ENCODE data around the gene GPC5. TPM values are rescaled to one million over a fixed set of nuclear protein-coding genes. Genes with fewer than 3 reads are reported as not detected.

GPC5 gene
- total and polyA plus RNA-seq, 11 donors = 0.14 to 2.9 (median 0.84) TPM; not detected in 1

GRCh38 chr13:91491980-91492379, 93.6 kb downstream of the GPC5 start:
- Histone ChIP-seq H3K4me1 (no peaks in the 10 kb centered on the region), H3K36me3 (no peaks in the 10 kb centered on the region), H3K27ac (no peak overlapping the region), H3K9me3 (no peaks in the 10 kb centered on the region), H3K27me3 (no peaks in the 10 kb centered on the region), H3K4me3 (no peak overlapping the region)
- TF ChIP-seq POLR2A (IDR thresholded peaks at IDR 0.05) = no peak
- no peak for TF ChIP-seq CTCF (IDR thresholded peaks at IDR 0.05)
- intact Hi-C loops (cut with DNase I) = no loop called here
- no peak for ATAC-seq
- 63 to 83% (median 69%) methylated on average over 2 of the region's 2 CpGs for WGBS, 4 donors
- DNase-seq = no peak

GRCh38 chr13:91493442-91493841, 95.0 kb downstream of the GPC5 start:
- WGBS, 4 donors = 78 to 87% (median 82%) methylated on average over 5 of the region's 5 CpGs
- intact Hi-C loops (cut with DNase I) = no loop called here

GRCh38 chr13:91498298-91498697, 99.9 kb downstream of the GPC5 start:
- Histone ChIP-seq H3K4me3 (no peak overlapping the region), H3K36me3 (no peaks in the 10 kb centered on the region), H3K27ac (no peak overlapping the region), H3K27me3 (no peaks in the 10 kb centered on the region), H3K4me1 (no peaks in the 10 kb centered on the region), H3K9me3 (peaks cover 0 to 5% (median 0%) of the 10 kb centered on the region in 12 donors)
- ATAC-seq (no peak), DNase-seq (no peak)
- intact Hi-C loops (cut with DNase I) = no loop called here
- 80 to 85% (median 82%) methylated on average over 5 of the region's 5 CpGs for WGBS, 4 donors
- no peak for TF ChIP-seq CTCF (IDR thresholded peaks at IDR 0.05)
- TF ChIP-seq POLR2A (IDR thresholded peaks at IDR 0.05) = no peak

More at GRCh38 chr13:91493442-91493841, 95.0 kb downstream of the GPC5 start:
- no peak for ATAC-seq
- H3K4me3 ChIP-seq = no peak overlapping the region
- H3K9me3 ChIP-seq = no peaks in the 10 kb centered on the region
- H3K27me3 ChIP-seq = no peaks in the 10 kb centered on the region
- TF ChIP-seq CTCF (IDR thresholded peaks at IDR 0.05) (no peak), POLR2A (IDR thresholded peaks at IDR 0.05) (no peak)
- no peak for DNase-seq
- H3K36me3 ChIP-seq = no peaks in the 10 kb centered on the region
- H3K27ac ChIP-seq = no peak overlapping the region
- no peaks in the 10 kb centered on the region for H3K4me1 ChIP-seq

GRCh38 chr13:91504216-91504615, 105.8 kb downstream of the GPC5 start:
- Histone ChIP-seq H3K27me3 (no peaks in the 10 kb centered on the region), H3K36me3 (no peaks in the 10 kb centered on the region), H3K27ac (no peak overlapping the region), H3K4me1 (no peaks in the 10 kb centered on the region), H3K4me3 (no peak overlapping the region), H3K9me3 (peaks cover 0 to 12% (median 0%) of the 10 kb centered on the region in 12 donors)
- TF ChIP-seq CTCF (IDR thresholded peaks at IDR 0.05) (no peak), POLR2A (IDR thresholded peaks at IDR 0.05) (no peak)
- ATAC-seq (no peak), DNase-seq (no peak)
- intact Hi-C loops (cut with DNase I) = no loop called here
- 79 to 87% (median 82%) methylated on average over 2 of the region's 2 CpGs for WGBS, 4 donors
